Astrocyte (in vitro differentiated cells and primary cell): ENCODE data around the gene ZNF891. TPM values are rescaled to one million over a fixed set of nuclear protein-coding genes. Genes with fewer than 3 reads are reported as not detected.

Source experiments
- DNase-seq: peaks from one replicate; pipeline ENCODE4 v3.0.0-alpha.2; 2010; ENCODE audit warnings: low read depth
- FAIRE-seq: peaks from 2 replicates; lab custom pipeline; 2011; peaks lifted over from hg19 to GRCh38; lab: Jason Lieb, UNC
- H2AFZ ChIP-seq: 2 replicates; pipeline ENCODE4 v1.6.0; 2012; ENCODE audit warnings: low read depth, low read length, inconsistent platforms
- H3K27ac ChIP-seq: 2 replicates; pipeline ENCODE4 v1.5.1; 2011; ENCODE audit warnings: low read depth, low read length, inconsistent platforms
- H3K27me3 ChIP-seq: 2 replicates; pipeline ENCODE4 v1.6.0; 2011; ENCODE audit warnings: low read length, inconsistent platforms; ENCODE audit not compliant: insufficient read depth
- H3K36me3 ChIP-seq: 2 replicates; pipeline ENCODE4 v1.5.1; 2011; ENCODE audit warnings: low read length, inconsistent platforms; ENCODE audit not compliant: insufficient read depth
- H3K4me1 ChIP-seq: 2 replicates; pipeline ENCODE4 v1.5.1; 2011; ENCODE audit warnings: low read length, inconsistent platforms; ENCODE audit not compliant: insufficient read depth
- H3K4me2 ChIP-seq: 2 replicates; pipeline ENCODE4 v1.6.0; 2012; ENCODE audit warnings: low read length, inconsistent platforms
- H3K4me3 ChIP-seq: 2 replicates; pipeline ENCODE4 v1.5.1; 2011; ENCODE audit warnings: low read depth, mild to moderate bottlenecking, low read length, inconsistent platforms; ENCODE audit not compliant: insufficient read depth
- H3K79me2 ChIP-seq: 2 replicates; pipeline ENCODE4 v1.6.0; 2012; ENCODE audit warnings: mild to moderate bottlenecking, low read length, inconsistent platforms; ENCODE audit not compliant: insufficient read depth
- H3K9ac ChIP-seq: 2 replicates; pipeline ENCODE4 v1.6.0; 2012; ENCODE audit warnings: mild to moderate bottlenecking, low read length, inconsistent platforms
- H3K9me3 ChIP-seq: 2 replicates; pipeline ENCODE4 v1.5.1; 2012; ENCODE audit warnings: low read depth, mild to moderate bottlenecking, low read length, inconsistent platforms; ENCODE audit not compliant: insufficient read depth
- H4K20me1 ChIP-seq: 2 replicates; pipeline ENCODE4 v1.6.0; 2012; ENCODE audit warnings: low read length, inconsistent platforms; ENCODE audit not compliant: insufficient read depth
- H3K27ac Mint-ChIP-seq: one replicate; pipeline ENCODE4 v1.8.0; 2021; ENCODE audit warnings: mild to moderate bottlenecking, mixed read lengths; ENCODE audit not compliant: unreplicated experiment
- H3K27me3 Mint-ChIP-seq: one replicate; pipeline ENCODE4 v1.8.0; 2021; ENCODE audit warnings: low read depth, mixed read lengths; ENCODE audit not compliant: unreplicated experiment
- H3K36me3 Mint-ChIP-seq: one replicate; pipeline ENCODE4 v1.8.0; 2021; ENCODE audit warnings: low read depth, mixed read lengths; ENCODE audit not compliant: unreplicated experiment
- H3K4me1 Mint-ChIP-seq: one replicate; pipeline ENCODE4 v1.8.0; 2021; ENCODE audit warnings: low read depth, mixed read lengths; ENCODE audit not compliant: unreplicated experiment
- H3K4me3 Mint-ChIP-seq: one replicate; pipeline ENCODE4 v1.8.0; 2021; ENCODE audit warnings: mild to moderate bottlenecking, moderate library complexity, mixed read lengths; ENCODE audit not compliant: unreplicated experiment
- H3K9me3 Mint-ChIP-seq: one replicate; pipeline ENCODE4 v1.8.0; 2021; ENCODE audit warnings: mild to moderate bottlenecking, mixed read lengths; ENCODE audit not compliant: unreplicated experiment
- EZH2 ChIP-seq: IDR thresholded peaks from 2 replicates; pipeline ENCODE4 v1.6.1; 2012; ENCODE audit warnings: mild to moderate bottlenecking, low read length, inconsistent platforms; ENCODE audit not compliant: insufficient read depth
- total RNA-seq: library from RNA; stranded (reverse); gene quantifications from 2 replicates; pipeline ENCODE4 v1.2.1, GENCODE V29; 2021
- TF ChIP-seq, protein P1 (sequence below): IDR thresholded peaks from 2 replicates; pipeline ENCODE4 v1.5.1; 2011; ENCODE audit warnings: low read depth, mild to moderate bottlenecking, inconsistent platforms, low read length, moderate library complexity; ENCODE audit not compliant: insufficient read depth

The ZNF891 gene
- total RNA-seq, 1 donor from 2014 or later: 1.2 TPM

DNA sequence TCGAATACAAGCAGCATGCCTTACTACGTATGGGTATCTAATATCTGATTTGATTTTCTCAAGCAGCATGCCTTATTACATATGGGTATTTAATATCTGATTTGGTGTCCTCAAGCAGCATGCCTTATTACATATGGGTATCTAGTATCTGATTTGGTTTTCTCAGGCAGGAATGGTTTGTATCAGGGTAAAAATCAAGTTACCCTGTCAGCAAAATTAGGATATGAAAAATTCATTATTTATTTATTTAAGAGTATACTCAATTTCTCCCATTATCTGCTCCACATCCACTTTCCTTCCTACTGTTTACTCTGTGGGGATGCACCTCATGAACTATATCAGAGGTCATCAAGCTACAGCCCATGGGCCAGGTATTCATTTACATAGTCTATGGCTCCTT is 21.9 kb downstream of the ZNF891 start:
- Histone ChIP-seq H3K4me3 (no peak overlapping the region), H3K36me3 (peaks cover 31% of the 10 kb centered on the region)

DNA sequence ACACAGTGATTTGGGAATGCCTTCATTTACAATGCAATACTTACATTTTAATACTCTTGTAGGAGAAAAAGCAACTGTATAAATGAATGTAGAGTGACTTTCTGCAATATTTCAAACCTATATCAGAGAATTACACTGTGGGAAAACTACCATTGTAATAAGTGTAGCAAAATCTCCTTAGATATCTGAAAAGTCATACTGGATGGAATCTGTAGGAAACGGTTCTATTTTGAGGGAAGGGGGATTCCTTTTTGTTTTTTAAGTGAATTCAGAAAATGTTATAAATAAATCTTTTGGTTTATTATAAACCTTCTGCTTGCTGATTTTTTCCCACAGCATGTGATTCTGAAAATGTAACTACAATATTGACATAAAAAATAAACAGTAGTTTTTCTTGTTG is 23.0 kb downstream of the ZNF891 start:
- H3K4me3 Mint-ChIP-seq: no peak overlapping the region
- Histone ChIP-seq H3K4me1 (no peaks in the 10 kb centered on the region), H3K27me3 (no peaks in the 10 kb centered on the region), H3K79me2 (no peaks in the 10 kb centered on the region), H3K9me3 (peaks cover 54% of the 10 kb centered on the region), H3K4me3 (no peak overlapping the region), H3K4me2 (no peak overlapping the region), H4K20me1 (no peaks in the 10 kb centered on the region), H3K36me3 (peaks cover 39% of the 10 kb centered on the region), H2AFZ (no peak overlapping the region), H3K27ac (no peak overlapping the region), H3K9ac (no peak overlapping the region)
- no peak for FAIRE-seq
- H3K9me3 Mint-ChIP-seq: peaks cover 85% of the 10 kb centered on the region
- H3K36me3 Mint-ChIP-seq: peaks cover 75% of the 10 kb centered on the region
- no peak for TF ChIP-seq EZH2
- TF ChIP-seq, protein P1, sequence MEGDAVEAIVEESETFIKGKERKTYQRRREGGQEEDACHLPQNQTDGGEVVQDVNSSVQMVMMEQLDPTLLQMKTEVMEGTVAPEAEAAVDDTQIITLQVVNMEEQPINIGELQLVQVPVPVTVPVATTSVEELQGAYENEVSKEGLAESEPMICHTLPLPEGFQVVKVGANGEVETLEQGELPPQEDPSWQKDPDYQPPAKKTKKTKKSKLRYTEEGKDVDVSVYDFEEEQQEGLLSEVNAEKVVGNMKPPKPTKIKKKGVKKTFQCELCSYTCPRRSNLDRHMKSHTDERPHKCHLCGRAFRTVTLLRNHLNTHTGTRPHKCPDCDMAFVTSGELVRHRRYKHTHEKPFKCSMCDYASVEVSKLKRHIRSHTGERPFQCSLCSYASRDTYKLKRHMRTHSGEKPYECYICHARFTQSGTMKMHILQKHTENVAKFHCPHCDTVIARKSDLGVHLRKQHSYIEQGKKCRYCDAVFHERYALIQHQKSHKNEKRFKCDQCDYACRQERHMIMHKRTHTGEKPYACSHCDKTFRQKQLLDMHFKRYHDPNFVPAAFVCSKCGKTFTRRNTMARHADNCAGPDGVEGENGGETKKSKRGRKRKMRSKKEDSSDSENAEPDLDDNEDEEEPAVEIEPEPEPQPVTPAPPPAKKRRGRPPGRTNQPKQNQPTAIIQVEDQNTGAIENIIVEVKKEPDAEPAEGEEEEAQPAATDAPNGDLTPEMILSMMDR: no peak
- no peaks in the 10 kb centered on the region for H3K4me1 Mint-ChIP-seq
- DNase-seq: no peak
- H3K27me3 Mint-ChIP-seq: no peaks in the 10 kb centered on the region
- no peak overlapping the region for H3K27ac Mint-ChIP-seq

More for the DNA sequence above, 21.9 kb downstream of the ZNF891 start:
- Histone ChIP-seq H3K4me1 (no peaks in the 10 kb centered on the region), H3K4me2 (no peak overlapping the region), H3K9me3 (peaks cover 54% of the 10 kb centered on the region), H3K27ac (no peak overlapping the region), H2AFZ (no peak overlapping the region), H4K20me1 (no peaks in the 10 kb centered on the region), H3K9ac (no peak overlapping the region), H3K27me3 (no peaks in the 10 kb centered on the region), H3K79me2 (no peaks in the 10 kb centered on the region)
- Mint-ChIP-seq H3K9me3 (peaks cover 84% of the 10 kb centered on the region), H3K36me3 (peaks cover 69% of the 10 kb centered on the region), H3K4me1 (no peaks in the 10 kb centered on the region), H3K27ac (no peak overlapping the region), H3K27me3 (no peaks in the 10 kb centered on the region), H3K4me3 (no peak overlapping the region)
- DNase-seq (no peak), FAIRE-seq (no peak)
- no peak for TF ChIP-seq EZH2
- TF ChIP-seq, protein P1: no peak

DNA sequence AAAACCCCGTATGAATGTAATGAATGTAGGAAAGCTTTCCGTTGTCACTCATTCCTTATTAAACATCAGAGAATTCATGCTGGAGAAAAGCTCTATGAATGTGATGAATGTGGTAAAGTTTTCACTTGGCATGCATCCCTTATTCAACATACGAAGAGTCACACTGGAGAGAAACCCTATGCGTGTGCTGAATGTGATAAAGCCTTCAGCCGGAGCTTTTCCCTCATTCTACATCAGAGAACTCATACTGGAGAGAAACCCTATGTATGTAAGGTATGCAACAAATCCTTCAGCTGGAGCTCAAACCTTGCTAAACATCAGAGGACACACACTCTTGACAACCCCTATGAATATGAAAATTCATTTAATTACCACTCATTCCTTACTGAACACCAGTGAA is 23.8 kb downstream of the ZNF891 start:
- no peaks in the 10 kb centered on the region for H3K27me3 Mint-ChIP-seq
- H3K9me3 Mint-ChIP-seq: peaks cover 89% of the 10 kb centered on the region
- Histone ChIP-seq H4K20me1 (no peaks in the 10 kb centered on the region), H2AFZ (no peak overlapping the region), H3K4me3 (no peak overlapping the region), H3K36me3 (peaks cover 40% of the 10 kb centered on the region), H3K79me2 (no peaks in the 10 kb centered on the region), H3K9me3 (peaks cover 53% of the 10 kb centered on the region), H3K27me3 (no peaks in the 10 kb centered on the region), H3K4me2 (no peak overlapping the region), H3K4me1 (no peaks in the 10 kb centered on the region), H3K9ac (no peak overlapping the region), H3K27ac (no peak overlapping the region)
- no peaks in the 10 kb centered on the region for H3K4me1 Mint-ChIP-seq
- no peak overlapping the region for H3K4me3 Mint-ChIP-seq
- no peak for DNase-seq
- no peak for TF ChIP-seq EZH2
- TF ChIP-seq, protein P1: no peak
- no peak overlapping the region for H3K27ac Mint-ChIP-seq
- H3K36me3 Mint-ChIP-seq: peaks cover 84% of the 10 kb centered on the region
- FAIRE-seq: no peak
